RWPE2 (cell line): ENCODE data around the gene DYNLRB2.

ENCODE experiments used
- ATAC-seq: fragments of 200-7000 bp; cut with Tn5 transposase; 3 replicates; pipeline ENCODE4 v1.9.1; 2021; ENCODE audit warnings: low read depth
- DNase-seq: peaks from one replicate; pipeline ENCODE4 v3.0.0-alpha.2; 2020; ENCODE audit warnings: low spot score
- H3K27ac ChIP-seq: fragments of 450-650 bp; 2 replicates; pipeline ENCODE4 v1.5.1; 2017; ENCODE audit warnings: mild to moderate bottlenecking; ENCODE audit not compliant: poor library complexity, severe bottlenecking
- H3K27me3 ChIP-seq: fragments of 250-450 bp; sonication (Bioruptor Pico); 2 replicates; pipeline ENCODE4 v1.5.1; 2021; ENCODE audit warnings: mild to moderate bottlenecking, moderate library complexity; ENCODE audit not compliant: insufficient read depth, poor library complexity, severe bottlenecking
- H3K36me3 ChIP-seq: fragments of 250-450 bp; sonication (Bioruptor Pico); 2 replicates; pipeline ENCODE4 v1.5.1; 2020; ENCODE audit warnings: low read depth, mild to moderate bottlenecking, moderate library complexity
- H3K4me1 ChIP-seq: fragments of 250-450 bp; sonication (Bioruptor Pico); 2 replicates; pipeline ENCODE4 v1.5.1; 2021; ENCODE audit warnings: mild to moderate bottlenecking, moderate library complexity; ENCODE audit not compliant: insufficient read depth, poor library complexity, severe bottlenecking
- H3K4me3 ChIP-seq: fragments of 250-450 bp; sonication (Bioruptor Pico); 2 replicates; pipeline ENCODE4 v1.5.1; 2021; ENCODE audit warnings: mild to moderate bottlenecking, moderate library complexity; ENCODE audit not compliant: severe bottlenecking
- H3K9me3 ChIP-seq: fragments of 250-450 bp; sonication (Bioruptor Pico); 2 replicates; pipeline ENCODE4 v1.5.1; 2021; ENCODE audit warnings: mild to moderate bottlenecking, moderate library complexity; ENCODE audit not compliant: severe bottlenecking
- CTCF ChIP-seq: fragments of 450-650 bp; IDR thresholded peaks from one replicate; pipeline ENCODE4 v1.5.1; 2017; ENCODE audit warnings: mild to moderate bottlenecking, moderate library complexity; ENCODE audit not compliant: poor library complexity, severe bottlenecking

The DYNLRB2 gene

DNA sequence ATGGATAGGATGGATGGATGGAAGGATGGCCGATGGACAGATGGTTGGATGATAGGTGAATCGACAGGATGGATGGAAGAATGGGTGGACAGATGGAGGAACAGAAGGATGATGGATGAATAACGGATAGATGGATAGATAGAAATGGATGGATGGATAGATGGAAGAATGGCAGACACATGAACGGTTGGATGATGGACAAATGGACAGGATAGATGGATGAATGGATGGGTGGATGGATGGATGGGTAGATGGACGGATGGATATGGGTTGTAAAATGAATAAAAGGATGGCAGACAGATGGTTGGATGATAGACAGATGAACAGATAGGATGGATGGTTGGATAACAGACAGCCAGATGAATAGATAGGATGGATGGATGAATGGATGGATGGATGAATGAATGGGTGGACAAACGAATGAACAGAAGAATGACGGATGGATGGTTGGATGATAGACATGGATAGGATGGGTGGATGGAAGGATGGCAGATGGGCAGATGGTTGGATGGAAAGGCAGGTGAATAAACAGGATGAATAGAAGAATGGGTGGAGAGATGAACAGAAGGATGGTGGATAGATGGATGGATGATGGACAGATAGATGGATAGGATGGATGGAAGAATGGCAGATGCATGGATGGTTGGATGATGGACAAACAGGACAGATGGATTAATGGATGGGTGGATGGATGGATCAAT, 55.9 kb downstream of the DYNLRB2 start:
- DNase-seq (no peak), ATAC-seq (no peak)
- TF ChIP-seq CTCF = no peak
- H3K4me1 ChIP-seq = no peaks in the 10 kb centered on the region
- no peaks in the 10 kb centered on the region for H3K9me3 ChIP-seq
- no peaks in the 10 kb centered on the region for H3K36me3 ChIP-seq
- no peak overlapping the region for H3K27ac ChIP-seq
- no peak overlapping the region for H3K4me3 ChIP-seq
- no peaks in the 10 kb centered on the region for H3K27me3 ChIP-seq

DNA sequence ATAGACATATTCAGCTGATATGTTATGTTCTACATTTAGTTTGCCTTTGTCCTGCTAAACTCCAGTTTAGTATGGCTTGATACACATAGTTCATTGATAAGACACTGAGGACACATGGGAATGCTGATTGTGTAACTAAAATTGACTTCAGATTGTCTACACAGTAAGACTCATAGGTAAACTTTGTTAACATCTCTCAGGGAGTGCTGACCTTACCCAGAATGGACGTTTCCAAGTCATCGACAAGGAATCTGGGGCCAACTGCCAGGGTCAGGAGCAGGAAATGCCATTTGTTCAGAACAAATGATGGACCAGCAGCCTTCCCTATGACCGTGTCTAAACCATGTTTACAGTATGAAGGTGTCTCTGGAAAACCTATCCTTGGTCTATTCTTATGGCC, 58.7 kb downstream of the DYNLRB2 start:
- H3K9me3 ChIP-seq = no peaks in the 10 kb centered on the region
- no peak overlapping the region for H3K27ac ChIP-seq
- peak; percentile 38; the same call in 1 of the 3 replicates for ATAC-seq
- no peak for DNase-seq
- no peaks in the 10 kb centered on the region for H3K36me3 ChIP-seq
- H3K27me3 ChIP-seq = no peaks in the 10 kb centered on the region
- no peak overlapping the region for H3K4me3 ChIP-seq
- H3K4me1 ChIP-seq = no peaks in the 10 kb centered on the region
- no peak for TF ChIP-seq CTCF
